ENCODE measurements around the gene TFF3.

DNA sequence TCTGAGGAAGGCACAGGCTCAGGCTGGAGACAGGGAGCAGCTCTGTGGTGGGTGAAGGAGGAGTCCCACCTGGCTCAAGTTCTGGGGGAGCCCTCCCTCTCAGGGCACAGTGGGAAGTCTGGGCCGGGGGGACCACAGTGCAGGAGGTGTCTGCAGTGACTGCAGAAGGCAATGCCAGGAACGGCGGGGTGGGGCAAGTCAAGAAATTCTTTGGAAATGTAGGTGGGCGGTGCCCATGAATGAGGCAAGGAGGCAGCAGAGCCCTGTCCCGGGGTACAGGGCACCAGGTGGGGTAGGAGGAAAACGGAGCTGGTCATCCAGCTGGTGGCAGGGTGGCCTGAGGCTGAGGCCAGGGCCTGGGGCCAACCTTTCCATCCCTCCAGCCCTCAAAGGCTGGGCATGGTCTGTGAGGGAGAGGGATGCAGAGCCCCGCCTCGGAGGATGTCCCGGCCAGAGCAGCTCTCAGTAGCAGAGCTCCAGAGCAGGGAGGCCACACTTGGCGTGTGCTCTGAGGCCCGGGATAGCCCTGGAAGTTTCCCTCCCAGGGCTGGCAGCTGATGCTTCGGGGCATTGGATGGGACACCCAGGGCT, 4.7 kb downstream of the TFF3 start:
- no peak for TF ChIP-seq ZNF205 (CRISPR knock-in tag; IDR thresholded peaks at IDR 0.05)
- TF ChIP-seq, protein P1, sequence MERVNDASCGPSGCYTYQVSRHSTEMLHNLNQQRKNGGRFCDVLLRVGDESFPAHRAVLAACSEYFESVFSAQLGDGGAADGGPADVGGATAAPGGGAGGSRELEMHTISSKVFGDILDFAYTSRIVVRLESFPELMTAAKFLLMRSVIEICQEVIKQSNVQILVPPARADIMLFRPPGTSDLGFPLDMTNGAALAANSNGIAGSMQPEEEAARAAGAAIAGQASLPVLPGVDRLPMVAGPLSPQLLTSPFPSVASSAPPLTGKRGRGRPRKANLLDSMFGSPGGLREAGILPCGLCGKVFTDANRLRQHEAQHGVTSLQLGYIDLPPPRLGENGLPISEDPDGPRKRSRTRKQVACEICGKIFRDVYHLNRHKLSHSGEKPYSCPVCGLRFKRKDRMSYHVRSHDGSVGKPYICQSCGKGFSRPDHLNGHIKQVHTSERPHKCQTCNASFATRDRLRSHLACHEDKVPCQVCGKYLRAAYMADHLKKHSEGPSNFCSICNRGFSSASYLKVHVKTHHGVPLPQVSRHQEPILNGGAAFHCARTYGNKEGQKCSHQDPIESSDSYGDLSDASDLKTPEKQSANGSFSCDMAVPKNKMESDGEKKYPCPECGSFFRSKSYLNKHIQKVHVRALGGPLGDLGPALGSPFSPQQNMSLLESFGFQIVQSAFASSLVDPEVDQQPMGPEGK (CRISPR knock-in tag; IDR thresholded peaks at IDR 0.05), result no peak
